Measurements from ENCODE around the gene ZNF217.
"Not testable (repeated sequence)": the region's sequence is repeated elsewhere in the genome, so short reads cannot be mapped to it uniquely, and the experiment has no call there.

The ZNF217 gene

DNA sequence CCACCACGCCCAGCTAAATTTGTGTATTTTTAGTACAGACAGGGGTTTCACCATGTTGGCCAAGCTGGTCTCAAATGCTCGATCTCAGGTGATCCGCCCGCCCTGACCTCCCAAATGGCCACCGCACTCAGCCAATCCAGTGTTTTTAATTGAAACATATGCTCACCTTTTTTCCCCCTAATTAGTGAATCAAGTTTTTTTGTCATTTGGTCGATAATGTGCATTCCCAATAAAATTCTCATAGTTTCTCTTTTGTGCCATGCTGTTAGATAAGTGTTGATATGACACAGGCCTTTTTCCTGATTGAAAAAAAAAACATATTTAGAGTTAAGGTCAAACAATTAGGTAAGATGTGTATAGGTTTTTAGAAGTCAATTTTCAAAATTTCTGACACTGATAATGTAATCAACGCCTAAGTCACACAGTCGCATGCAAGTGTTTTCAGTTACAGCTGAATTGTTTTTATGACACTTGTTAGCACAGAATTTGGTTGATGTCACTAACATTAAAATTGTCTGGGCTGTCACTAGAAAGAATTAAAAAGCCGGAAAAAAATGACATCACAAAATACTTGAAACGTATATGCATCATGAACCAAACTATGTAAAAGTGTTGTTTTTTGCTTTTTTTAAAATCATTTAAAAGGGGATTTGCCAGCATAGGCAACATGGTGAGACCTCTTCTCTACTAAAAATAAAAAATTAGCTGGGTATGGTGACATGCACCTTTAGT lies 21.9 kb downstream of the ZNF217 start:
- no peak overlapping the region for H3K4me3 ChIP-seq (ENCODE audit: low read depth, low read length)
- DNase-seq (ENCODE audit: low read depth): no peak
- TF ChIP-seq CTCF (IDR thresholded peaks at IDR 0.05; ENCODE audit: low read depth, low read length, missing control alignments): no peak

GRCh38 chr20:53570446-53571276 lies 23.0 kb downstream of the ZNF217 start:
- no peak for DNase-seq (ENCODE audit: low read depth)
- no peak for TF ChIP-seq CTCF (IDR thresholded peaks at IDR 0.05; ENCODE audit: low read depth, low read length, missing control alignments)
- H3K4me3 ChIP-seq (ENCODE audit: low read depth, low read length): no peak overlapping the region

GRCh38 chr20:53569606-53570307 lies 23.9 kb downstream of the ZNF217 start:
- no peak overlapping the region for H3K4me3 ChIP-seq (ENCODE audit: low read depth, low read length)
- TF ChIP-seq CTCF (IDR thresholded peaks at IDR 0.05; ENCODE audit: low read depth, low read length, missing control alignments): no peak
- no peak for DNase-seq (ENCODE audit: low read depth)

- TF ChIP-seq CTCF (IDR thresholded peaks at IDR 0.05; ENCODE audit: low read depth, low read length, missing control alignments): no peak
- no peak for DNase-seq (ENCODE audit: low read depth)
- H3K4me3 ChIP-seq (ENCODE audit: low read depth, low read length): no peak overlapping the region
These were observed 24.6 kb downstream of the ZNF217 start for GRCh38 chr20:53569005-53569404.

DNA sequence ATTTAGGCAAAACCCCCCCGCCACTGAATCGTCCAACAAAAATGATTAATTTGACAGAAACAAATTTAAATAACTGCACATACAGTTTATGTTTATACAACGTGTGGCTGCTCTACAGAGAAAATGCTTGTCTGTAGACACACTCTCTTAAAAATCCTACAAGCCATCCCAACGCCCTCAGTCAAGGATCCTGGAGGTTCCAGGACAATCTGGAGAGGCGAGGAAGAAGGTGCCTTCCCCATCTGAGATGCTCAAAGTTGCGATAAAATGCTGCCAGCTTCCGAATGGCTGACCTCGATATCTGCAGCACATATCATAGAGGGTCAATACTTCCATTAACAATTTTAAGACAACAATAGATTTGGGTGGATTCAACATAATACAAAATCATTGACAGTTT lies 25.3 kb downstream of the ZNF217 start:
- no peak overlapping the region for H3K4me3 ChIP-seq (ENCODE audit: low read depth, low read length)
- no peak for TF ChIP-seq CTCF (IDR thresholded peaks at IDR 0.05; ENCODE audit: low read depth, low read length, missing control alignments)
- no peak for DNase-seq (ENCODE audit: low read depth)

- DNase-seq (ENCODE audit: low read depth): no peak
- no peak overlapping the region for H3K4me3 ChIP-seq (ENCODE audit: low read depth, low read length)
- no peak for TF ChIP-seq CTCF (IDR thresholded peaks at IDR 0.05; ENCODE audit: low read depth, low read length, missing control alignments)
These were observed 26.2 kb downstream of the ZNF217 start for GRCh38 chr20:53567379-53567917.

GRCh38 chr20:53566623-53567022 lies 27.0 kb downstream of the ZNF217 start:
- not testable (repeated sequence) for H3K4me3 ChIP-seq (ENCODE audit: low read depth, low read length); DNase-seq (ENCODE audit: low read depth)
